Naive thymus-derived CD8-positive, alpha-beta T cell (primary cell): ENCODE data around the gene TRIAP1. TPM values are rescaled to one million over a fixed set of nuclear protein-coding genes. Genes with fewer than 3 reads are reported as not detected.
"Not testable (repeated sequence)": the region's sequence is repeated elsewhere in the genome, so short reads cannot be mapped to it uniquely, and the experiment has no call there.

ENCODE experiments used
- ATAC-seq, 2 donors: fragments of 150-1000 bp; cut with Tn5 transposase in 1 of 2; sonication (Bioruptor Pico), chemical (Tn5 transposase) in 1 of 2; 1 replicate in 1 of 2; 2 replicates in 1 of 2; pipeline ENCODE4 v1.10.0; 2021; ENCODE audit warnings: mild to moderate bottlenecking in 2 of 2, moderate library complexity in 2 of 2
- POLR2A ChIA-PET: fragments of 350-600 bp; sonication (Branson Sonifier 250); formaldehyde crosslinking; loops from one replicate; lab custom pipeline; 2021; ENCODE audit warnings: antibody characterized with exemption; lab: Charles Lee
- DNase-seq, 10 donors: peaks; one replicate each; pipeline versions ENCODE4 v3.0.0 to v3.0.0-alpha.2; 2020 to 2022
- H3K27ac Mint-ChIP-seq, 10 donors: one replicate each; pipeline ENCODE4 v1.8.0; 2020 to 2022; ENCODE audit warnings: mild to moderate bottlenecking in 10 of 10, mixed read lengths in 10 of 10, moderate library complexity in 4 of 10, inconsistent platforms in 1 of 10
- H3K27me3 Mint-ChIP-seq, 5 donors: one replicate each; pipeline ENCODE4 v1.8.0; 2021 to 2022; ENCODE audit warnings: mixed read lengths in 5 of 5
- H3K36me3 Mint-ChIP-seq, 3 donors: one replicate each; pipeline ENCODE4 v1.8.0; 2020 to 2022; ENCODE audit warnings: mixed read lengths in 3 of 3, mild to moderate bottlenecking in 2 of 3, inconsistent platforms in 1 of 3
- H3K4me1 Mint-ChIP-seq, 4 donors: one replicate each; pipeline ENCODE4 v1.8.0; 2021 to 2022; ENCODE audit warnings: mixed read lengths in 4 of 4
- H3K4me3 Mint-ChIP-seq, 10 donors: one replicate each; pipeline ENCODE4 v1.8.0; 2020 to 2022; ENCODE audit warnings: mild to moderate bottlenecking in 10 of 10, mixed read lengths in 10 of 10, moderate library complexity in 6 of 10, inconsistent platforms in 1 of 10
- H3K9me3 Mint-ChIP-seq, 9 donors: one replicate each; pipeline ENCODE4 v1.8.0; 2020 to 2022; ENCODE audit warnings: mixed read lengths in 9 of 9, mild to moderate bottlenecking in 3 of 9, inconsistent platforms in 1 of 9, moderate library complexity in 1 of 9
- polyA plus RNA-seq, 3 donors: library from polyadenylated mRNA; unstranded; fragments of 300-500 nt; fragmentation: Illumina TruSeq; gene quantifications; one replicate each; pipeline ENCODE4 v1.2.3, GENCODE V29; 2021
- total RNA-seq, 8 experiments: library from RNA in 2 of 8; stranded (reverse) in 2 of 8; gene quantifications; one replicate each; pipeline ENCODE4 v1.2.3 and lab custom pipeline; 2021 to 2026

The TRIAP1 gene
- total RNA-seq (10 to 100 TPM; 21.9 to 25.3 TPM), polyA plus RNA-seq (10 to 100 TPM; 54.1 to 65.2 (median 63.7) TPM), total RNA-seq (lab: John Stamatoyannopoulos, UW) (17.3 to 54.5 (median 22.8) reads per million in 6 experiments)

DNA sequence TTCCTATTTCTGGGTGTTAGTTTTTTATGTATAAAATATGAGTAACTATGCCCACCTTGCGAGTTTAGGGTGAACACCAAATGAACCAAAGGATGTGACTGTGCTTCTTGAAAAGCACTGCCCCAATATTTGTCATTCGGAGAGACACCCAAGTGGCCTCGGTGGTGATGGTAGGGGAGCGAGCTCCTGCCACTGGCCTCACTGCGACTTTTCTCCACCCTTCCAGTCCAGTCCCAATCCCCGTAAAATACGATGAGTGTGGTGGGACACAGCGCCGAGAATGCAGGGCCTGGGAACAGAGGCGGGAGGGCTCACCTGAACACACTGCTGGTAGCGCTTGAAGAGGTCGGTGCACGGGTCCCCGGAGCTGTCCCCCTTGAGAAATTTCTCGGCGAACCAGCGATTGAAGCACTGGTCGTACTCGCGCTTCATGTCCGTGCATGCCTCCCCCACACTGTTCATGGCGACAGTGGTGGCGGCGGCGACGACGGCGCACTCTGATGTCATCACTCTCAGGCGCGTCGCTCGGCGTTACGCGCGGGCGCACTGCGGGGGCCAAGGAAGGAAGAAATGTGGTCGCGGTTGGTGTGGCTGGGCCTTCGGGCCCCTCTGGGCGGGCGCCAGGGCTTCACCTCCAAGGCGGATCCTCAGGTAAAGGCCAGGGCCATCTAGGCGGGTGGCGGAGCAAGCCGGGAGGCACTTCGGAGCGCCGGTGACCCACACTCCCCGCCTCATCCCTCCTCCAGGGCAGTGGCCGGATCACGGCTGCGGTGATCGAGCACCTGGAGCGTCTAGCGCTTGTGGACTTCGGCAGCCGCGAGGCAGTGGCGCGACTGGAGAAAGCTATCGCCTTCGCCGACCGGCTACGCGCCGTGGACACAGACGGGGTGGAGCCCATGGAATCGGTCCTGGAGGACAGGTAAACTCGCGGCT is at the start of gene TRIAP1, which contains the start of gene GATC:
Gene TRIAP1 (minus strand): TSS at position 474 of the 933 bp plus-strand sequence. CDS start 12 bp downstream, at position 462.
Gene GATC (plus strand): TSS at position 534 of the 933 bp plus-strand sequence. CDS start 37 bp downstream, at position 571.
- POLR2A ChIA-PET: interaction anchor here (0.6 to 3.6 kb wide), 4 partner anchors 8 to 245 kb away, joined by 3 to 18 read pairs (median 4); partner anchors contain the start of genes COX6A1, RPLP0 and SRSF9
- peak; percentile 77 to 90 (median 86) for DNase-seq
- Mint-ChIP-seq H3K4me1 (peaks cover 9 to 45% (median 27%) of the 10 kb centered on the region in 4 donors), H3K36me3 (peaks cover 0 to 38% (median 0%) of the 10 kb centered on the region in 3 donors), H3K27me3 (peaks cover 0 to 1% (median 0%) of the 10 kb centered on the region in 5 donors), H3K9me3 (no peaks in the 10 kb centered on the region), H3K27ac (peak within 1 kb of the TSS; percentile 94 to 99 (median 98)), H3K4me3 (peak within 1 kb of the TSS; percentile 90 to 100 (median 98))
- ATAC-seq: peak; percentile 96 to 98

DNA sequence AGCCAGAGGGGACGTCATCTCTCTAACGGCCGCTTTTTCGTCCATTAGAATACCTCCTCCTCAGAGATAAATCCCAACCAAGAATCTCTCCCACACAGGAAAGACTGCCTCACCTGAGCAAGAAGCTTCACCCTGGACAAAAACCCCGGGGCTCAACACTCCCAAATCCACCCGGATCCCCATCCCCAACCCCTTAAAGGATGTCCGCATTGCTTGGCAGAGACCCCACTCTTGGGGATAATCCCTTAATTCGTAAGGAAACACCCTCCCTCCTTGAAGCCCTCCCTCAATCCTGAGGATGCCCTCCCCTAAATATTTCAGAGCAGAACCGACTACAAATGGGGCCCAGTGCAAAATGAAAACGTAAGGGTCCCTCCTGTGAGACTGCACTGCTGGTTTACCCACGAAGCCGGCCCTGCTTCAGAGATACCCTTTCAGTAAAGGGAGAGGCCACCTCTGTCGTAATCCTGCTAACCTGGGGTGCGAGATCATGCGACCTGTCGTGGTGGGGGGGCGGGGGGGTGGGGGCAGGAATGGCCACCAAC is 49.1 kb upstream of the TRIAP1 start:
- Mint-ChIP-seq H3K4me1 (peaks cover 13 to 33% (median 25%) of the 10 kb centered on the region in 4 donors), H3K36me3 (peaks cover 0 to 22% (median 0%) of the 10 kb centered on the region in 3 donors), H3K27ac (peak overlapping the region; percentile 58 to 96 (median 90)), H3K9me3 (no peaks in the 10 kb centered on the region), H3K4me3 (peak overlapping the region; percentile 83 to 98 (median 94)), H3K27me3 (peaks cover 0 to 2% (median 0%) of the 10 kb centered on the region in 5 donors)
- POLR2A ChIA-PET: interaction anchor here (0.6 to 5.9 kb wide), 10 partner anchors 27 to 294 kb away, joined by 3 to 52 read pairs (median 4); partner anchors contain the start of genes COQ5, RNF10, RPLP0 and SRSF9
- no peak for ATAC-seq
- no peak for DNase-seq

DNA sequence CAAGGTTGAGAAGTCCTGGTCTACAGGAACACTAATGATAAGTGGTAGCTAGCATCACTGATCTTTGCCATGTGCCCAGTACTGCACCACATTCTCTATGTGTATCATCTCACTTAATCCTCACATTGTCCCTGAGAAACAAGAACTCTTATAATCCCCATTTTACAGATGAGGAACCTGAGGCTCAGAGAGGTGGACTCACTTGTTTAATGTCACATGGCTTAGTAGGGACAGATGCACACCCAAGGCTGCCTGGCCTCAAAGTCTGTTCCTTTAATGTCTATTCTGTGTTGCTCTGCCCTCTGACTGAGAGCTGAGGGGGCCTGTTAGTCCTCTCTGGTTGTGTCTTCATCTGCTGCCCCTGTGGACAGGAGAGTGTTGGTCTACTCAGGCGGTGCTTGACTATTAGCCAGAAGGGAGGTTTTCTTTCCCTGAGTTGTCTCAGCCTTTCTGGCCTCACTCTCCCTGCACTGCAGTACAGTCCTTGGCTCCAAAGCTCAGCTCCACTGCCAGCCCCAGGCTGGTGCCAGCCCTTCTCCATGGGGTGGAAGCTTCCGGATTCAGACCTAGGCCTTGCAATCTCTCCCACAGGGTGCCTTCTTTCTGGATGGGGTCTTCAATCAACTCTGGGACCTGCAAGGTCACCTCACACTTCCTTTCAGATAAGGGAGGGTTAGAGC is 44.8 kb upstream of the TRIAP1 start:
- POLR2A ChIA-PET: interaction anchor here (0.6 to 1.1 kb wide), 2 partner anchors 23 to 165 kb away, joined by 3 read pairs; no protein-coding TSS in a partner anchor
- ATAC-seq: no peak
- H3K27me3 Mint-ChIP-seq: peaks cover 0 to 2% (median 0%) of the 10 kb centered on the region in 5 donors
- H3K4me1 Mint-ChIP-seq: peaks cover 3 to 11% (median 9%) of the 10 kb centered on the region in 4 donors
- peaks cover 0 to 2% (median 0%) of the 10 kb centered on the region in 3 donors for H3K36me3 Mint-ChIP-seq
- DNase-seq: no peak
- H3K27ac Mint-ChIP-seq: no peak overlapping the region
- no peaks in the 10 kb centered on the region for H3K9me3 Mint-ChIP-seq
- H3K4me3 Mint-ChIP-seq: no peak overlapping the region

DNA sequence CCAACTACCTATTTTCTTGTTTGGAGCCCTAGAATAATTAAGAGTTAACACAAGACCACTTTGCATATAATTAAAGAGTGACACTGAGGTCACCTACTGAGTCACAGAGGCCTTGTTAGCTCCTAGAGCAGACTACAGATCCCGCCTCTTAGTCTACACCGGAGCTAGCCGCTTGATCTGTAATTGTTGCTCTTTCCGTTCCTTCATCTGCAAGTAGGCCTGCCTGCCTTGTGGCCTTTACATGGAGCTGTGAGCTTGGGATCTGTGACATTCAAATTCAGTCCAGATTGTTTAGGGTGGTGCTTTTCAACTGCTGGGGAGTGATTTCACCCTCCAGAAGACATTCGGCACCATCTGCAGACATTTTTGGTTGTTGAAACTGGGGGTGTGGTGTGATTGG is 44.1 kb upstream of the TRIAP1 start:
- Mint-ChIP-seq H3K36me3 (peaks cover 0 to 2% (median 0%) of the 10 kb centered on the region in 3 donors), H3K9me3 (no peaks in the 10 kb centered on the region), H3K4me3 (no peak overlapping the region), H3K4me1 (peaks cover 3 to 8% (median 5%) of the 10 kb centered on the region in 4 donors), H3K27ac (no peak overlapping the region), H3K27me3 (no peaks in the 10 kb centered on the region)
- POLR2A ChIA-PET: no interaction called here
- no peak for DNase-seq
- no peak for ATAC-seq

DNA sequence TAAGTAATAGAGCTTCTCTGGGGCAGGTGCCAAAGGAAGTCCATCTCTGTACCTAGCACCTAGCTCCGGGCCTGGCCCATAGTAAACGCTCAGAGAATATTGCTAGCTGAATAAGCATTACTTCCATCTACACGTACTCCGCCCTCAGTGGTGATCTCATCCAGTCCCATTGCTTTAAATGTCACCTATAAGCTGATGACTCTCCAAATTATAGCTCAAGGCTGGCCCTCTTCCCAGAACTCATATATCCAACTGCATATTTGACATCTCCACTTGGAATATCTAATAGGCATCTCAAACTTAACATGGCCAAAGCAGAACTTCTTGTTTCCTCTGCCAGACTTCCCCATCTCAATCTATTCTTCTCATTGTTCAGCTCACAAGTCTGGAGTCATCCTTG is 42.8 kb upstream of the TRIAP1 start:
- H3K27ac Mint-ChIP-seq: no peak overlapping the region
- H3K36me3 Mint-ChIP-seq: peaks cover 0 to 2% (median 0%) of the 10 kb centered on the region in 3 donors
- peaks cover 0 to 3% (median 0%) of the 10 kb centered on the region in 4 donors for H3K4me1 Mint-ChIP-seq
- no peak overlapping the region for H3K4me3 Mint-ChIP-seq
- H3K9me3 Mint-ChIP-seq: no peaks in the 10 kb centered on the region
- POLR2A ChIA-PET: interaction anchor here (1.1 kb wide), 1 partner anchor 19 kb away, joined by 4 read pairs; the partner anchor contains the start of gene SRSF9
- no peak for ATAC-seq
- DNase-seq: no peak
- no peaks in the 10 kb centered on the region for H3K27me3 Mint-ChIP-seq

DNA sequence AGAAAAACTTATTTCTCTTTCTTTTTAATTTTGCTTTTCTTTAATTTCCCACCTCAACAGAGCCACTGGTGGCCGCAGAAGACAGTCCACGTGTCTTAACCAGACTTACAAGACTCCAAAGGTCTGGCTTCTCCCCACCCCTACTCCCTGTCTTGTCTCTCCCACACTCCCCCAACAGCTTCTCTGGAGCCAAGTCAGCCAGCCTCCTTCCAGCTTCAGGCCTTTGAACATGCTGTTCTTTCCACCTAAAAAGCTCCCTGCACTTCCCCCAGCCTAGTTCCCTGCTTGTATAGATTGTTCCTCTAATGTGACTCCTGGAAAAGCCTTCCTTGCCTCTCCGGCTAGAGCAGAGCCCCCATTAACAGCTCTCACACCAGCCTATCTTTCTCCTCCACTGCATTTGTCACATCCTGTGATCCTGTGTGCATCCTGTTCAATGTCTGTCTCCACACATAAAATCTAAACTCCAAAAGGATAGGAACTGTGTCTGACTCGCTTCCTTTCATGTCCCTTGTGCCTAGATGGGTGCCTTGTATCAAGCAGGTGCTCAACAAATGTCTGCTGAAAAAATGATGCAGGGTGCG is 42.0 kb upstream of the TRIAP1 start:
- POLR2A ChIA-PET: interaction anchor here (1.1 kb wide), 1 partner anchor 19 kb away, joined by 4 read pairs; the partner anchor contains the start of gene SRSF9
- ATAC-seq (no peak), DNase-seq (no peak)
- H3K27me3 Mint-ChIP-seq: no peaks in the 10 kb centered on the region
- H3K4me1 Mint-ChIP-seq: peaks cover 0 to 8% (median 3%) of the 10 kb centered on the region in 4 donors
- H3K9me3 Mint-ChIP-seq: no peaks in the 10 kb centered on the region
- H3K27ac Mint-ChIP-seq: peak overlapping the region in 2 of 10 donors; percentile 47 to 59
- H3K36me3 Mint-ChIP-seq: peaks cover 0 to 2% (median under 1%) of the 10 kb centered on the region in 3 donors
- H3K4me3 Mint-ChIP-seq: no peak overlapping the region

DNA sequence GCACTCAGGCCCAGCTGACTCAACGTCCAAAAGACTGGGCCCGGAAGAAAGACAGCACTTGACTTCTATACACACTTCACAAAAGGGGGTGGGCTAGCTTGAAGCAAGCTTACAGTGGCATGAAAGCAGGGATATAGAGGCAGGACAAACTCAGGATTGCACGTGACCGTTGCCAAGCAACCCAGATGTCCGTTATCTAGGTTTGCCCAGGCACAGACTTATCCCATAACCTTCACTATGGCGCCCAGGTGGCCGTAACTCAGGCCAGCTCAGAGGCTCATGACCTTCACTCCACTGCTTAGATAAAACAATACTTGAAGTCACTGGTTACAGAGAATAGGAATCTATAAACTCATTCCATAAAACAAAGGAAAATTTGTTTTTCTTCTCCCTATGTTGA is 41.4 kb upstream of the TRIAP1 start:
- H3K9me3 Mint-ChIP-seq, H3K36me3 Mint-ChIP-seq, H3K27ac Mint-ChIP-seq, H3K4me1 Mint-ChIP-seq, H3K27me3 Mint-ChIP-seq, ATAC-seq, H3K4me3 Mint-ChIP-seq, DNase-seq: not testable (repeated sequence)
- POLR2A ChIA-PET: interaction anchor here (0.7 kb wide), 1 partner anchor 1374 kb away, joined by 4 read pairs; no protein-coding TSS in a partner anchor

DNA sequence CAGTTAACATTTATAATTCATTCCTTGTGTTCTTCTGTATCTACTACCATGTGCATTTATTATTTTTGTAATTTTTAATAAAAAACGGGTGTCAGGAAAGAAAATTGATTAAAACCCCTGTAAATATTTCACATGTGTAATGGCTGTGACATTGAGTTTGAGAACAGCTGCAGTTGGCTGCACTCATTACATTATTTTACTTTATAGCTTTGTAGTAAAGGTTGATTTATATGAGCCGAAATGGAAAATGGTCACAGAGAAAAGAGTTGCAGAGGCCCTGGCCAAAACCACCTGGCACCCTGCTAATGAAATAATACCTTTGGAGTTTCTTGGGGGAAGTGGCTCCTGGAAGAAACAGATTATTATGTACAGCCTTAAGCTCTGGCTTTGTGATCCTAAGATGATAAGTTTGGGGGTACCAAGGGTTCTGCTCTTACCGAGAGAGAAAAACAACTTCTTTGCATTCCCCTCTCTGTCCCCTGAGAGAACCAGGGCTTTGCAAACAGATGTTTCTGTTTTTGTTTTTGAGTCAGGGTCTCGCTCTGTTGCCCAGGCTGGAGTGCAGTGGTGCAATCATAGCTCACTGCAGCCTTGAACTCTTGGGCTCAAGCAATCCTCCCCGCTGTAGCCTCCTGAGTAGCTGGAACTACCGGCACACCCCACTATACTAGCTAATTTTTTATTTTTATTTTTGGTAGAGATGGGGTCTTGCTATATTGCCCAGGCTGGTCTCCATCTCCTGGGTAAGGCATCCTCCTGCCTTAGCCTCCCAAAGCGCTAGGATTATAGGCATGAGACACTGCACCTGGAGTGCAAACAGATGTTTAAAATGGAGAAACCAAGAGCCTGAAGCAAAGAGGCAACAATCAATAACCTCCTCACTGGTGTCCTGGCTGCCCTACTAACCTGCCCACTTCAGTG is 40.0 kb upstream of the TRIAP1 start:
- ATAC-seq (no peak), DNase-seq (no peak)
- POLR2A ChIA-PET: interaction anchor here (0.6 kb wide), 1 partner anchor 54 kb away, joined by 3 read pairs; no protein-coding TSS in a partner anchor
- no peak overlapping the region for H3K27ac Mint-ChIP-seq
- H3K9me3 Mint-ChIP-seq: no peaks in the 10 kb centered on the region
- H3K27me3 Mint-ChIP-seq: no peaks in the 10 kb centered on the region
- peaks cover 0 to 12% (median 4%) of the 10 kb centered on the region in 4 donors for H3K4me1 Mint-ChIP-seq
- no peak overlapping the region for H3K4me3 Mint-ChIP-seq
- peaks cover 0 to 2% (median 2%) of the 10 kb centered on the region in 3 donors for H3K36me3 Mint-ChIP-seq

DNA sequence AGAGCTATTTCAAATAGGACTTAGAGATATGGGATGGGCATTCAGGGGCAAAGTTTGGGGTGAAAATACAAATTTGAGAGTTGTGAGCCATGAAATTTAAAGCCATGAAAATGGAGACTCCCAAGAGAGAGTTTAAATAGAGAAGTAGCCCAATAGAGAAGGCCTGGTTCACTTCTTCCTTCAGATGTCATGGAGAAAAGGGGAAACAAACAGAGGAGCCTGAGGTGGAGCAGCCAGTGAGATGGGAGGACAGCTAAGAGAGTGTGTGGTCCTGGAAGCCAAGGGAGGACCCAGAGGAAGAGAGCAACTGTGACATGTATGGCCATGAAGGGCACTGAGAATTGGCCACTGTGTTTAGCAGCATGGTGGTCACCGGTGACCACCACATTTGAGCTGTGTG is 37.4 kb upstream of the TRIAP1 start:
- Mint-ChIP-seq H3K27me3 (no peaks in the 10 kb centered on the region), H3K4me1 (peaks cover 0 to 28% (median 10%) of the 10 kb centered on the region in 4 donors), H3K4me3 (no peak overlapping the region), H3K9me3 (no peaks in the 10 kb centered on the region), H3K36me3 (peaks cover 0 to 2% (median 2%) of the 10 kb centered on the region in 3 donors), H3K27ac (peak overlapping the region in 3 of 10 donors; percentile 0 to 32 (median 19))
- ATAC-seq (no peak), DNase-seq (no peak)
- POLR2A ChIA-PET: no interaction called here

DNA sequence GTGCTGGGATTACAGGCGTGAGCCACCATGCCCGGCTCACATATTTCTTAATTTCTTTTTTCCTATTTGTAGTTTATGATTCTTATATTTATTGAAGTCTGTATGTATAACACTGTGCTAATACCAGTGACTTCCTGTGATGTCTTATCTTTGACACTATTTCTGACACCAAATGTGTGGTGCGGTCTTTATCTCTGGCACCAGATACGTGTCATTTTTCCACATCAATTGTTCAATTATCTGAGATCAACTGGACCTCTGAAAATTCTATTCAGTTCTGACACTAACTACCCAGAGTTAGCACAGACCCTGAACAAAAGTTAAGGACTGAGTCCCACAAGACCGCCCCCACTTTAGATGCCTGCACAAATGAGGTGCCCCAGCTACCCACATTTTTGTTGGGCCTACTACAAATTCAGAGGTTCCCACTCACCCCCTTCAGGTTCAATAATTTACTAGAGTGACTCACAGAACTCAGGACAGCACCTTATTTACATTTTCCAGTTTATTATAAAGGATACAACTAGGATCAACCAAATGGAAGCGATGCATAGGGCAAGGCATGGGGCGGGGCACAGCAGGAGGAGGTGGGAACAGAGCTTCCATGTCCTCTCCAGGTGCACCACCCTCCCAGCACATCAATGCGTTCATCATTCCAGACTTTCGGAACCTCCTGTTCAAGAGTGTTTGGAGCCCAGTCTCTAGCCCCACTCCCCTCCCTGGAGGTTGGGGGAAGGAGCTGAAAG is 35.0 kb upstream of the TRIAP1 start:
- ATAC-seq (no peak), DNase-seq (peak in 1 of 10 donors; percentile 36)

More for the DNA sequence above, 35.0 kb upstream of the TRIAP1 start:
- H3K27ac Mint-ChIP-seq: peak overlapping the region in 4 of 10 donors; percentile 39 to 95 (median 70)
- peak overlapping the region in 3 of 10 donors; percentile 28 to 72 (median 43) for H3K4me3 Mint-ChIP-seq
- H3K9me3 Mint-ChIP-seq: no peaks in the 10 kb centered on the region
- H3K4me1 Mint-ChIP-seq: peaks cover 0 to 32% (median 8%) of the 10 kb centered on the region in 4 donors
- peaks cover 0 to 2% (median 0%) of the 10 kb centered on the region in 3 donors for H3K36me3 Mint-ChIP-seq
- POLR2A ChIA-PET: interaction anchor here (0.7 kb wide), 1 partner anchor 11 kb away, joined by 5 read pairs; no protein-coding TSS in a partner anchor
- no peaks in the 10 kb centered on the region for H3K27me3 Mint-ChIP-seq
